ENCODE results near the gene CRMP1. TPM values are rescaled to one million over a fixed set of nuclear protein-coding genes. Genes with fewer than 3 reads are reported as not detected.

The CRMP1 gene
- total RNA-seq, 1 experiment from 2014 or later, result 134 TPM

DNA sequence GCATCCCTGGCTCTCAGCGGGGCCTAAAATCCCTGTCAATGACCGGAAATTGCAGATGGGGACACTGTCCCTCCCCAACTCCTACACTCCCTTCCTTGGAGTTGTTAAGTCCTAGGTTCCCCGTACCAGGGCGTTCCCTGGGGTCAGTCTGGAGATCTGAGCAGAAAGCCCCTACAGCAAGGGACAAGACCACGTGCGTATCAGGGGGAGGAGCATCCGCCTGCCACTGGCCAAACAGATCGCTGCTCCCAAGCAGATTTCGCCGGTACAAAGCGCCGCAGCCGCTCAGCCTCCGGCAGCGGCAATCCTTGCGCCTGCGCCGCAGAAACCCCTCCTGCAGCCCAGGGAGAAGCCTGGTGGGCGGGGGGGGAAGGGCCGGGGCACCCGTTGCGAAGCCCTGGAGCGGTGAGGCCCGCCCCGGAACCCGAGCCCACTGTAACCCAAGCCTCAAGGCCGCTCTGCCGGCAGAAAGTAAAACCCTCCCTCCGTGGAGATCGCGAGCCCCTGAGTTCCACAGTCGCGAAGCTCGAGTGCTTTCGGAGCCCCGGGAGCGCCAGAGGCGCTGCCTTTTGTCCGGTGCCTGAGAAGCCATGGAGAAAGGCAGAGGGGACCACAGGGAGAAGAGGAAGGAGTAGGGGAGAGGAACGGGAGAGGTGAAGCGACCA, 2.7 kb downstream of the CRMP1 start (continued):
- TF ChIP-seq CTCF (IDR thresholded peaks at IDR 0.05) (no peak), SMAD4 (CRISPR knock-in tag; IDR thresholded peaks at IDR 0.05) (no peak), PRDM15 (CRISPR knock-in tag; IDR thresholded peaks at IDR 0.05) (peak; percentile 6; the same call in 1 of the 2 replicates), HMGXB4 (CRISPR knock-in tag; IDR thresholded peaks at IDR 0.05) (peak; percentile 32; the same call in 1 of the 2 replicates), MYBL2 (CRISPR knock-in tag; IDR thresholded peaks at IDR 0.05) (0 out of 2 replicates have a peak, but pooled peaks have one; percentile 18), ZNF416 (CRISPR knock-in tag; IDR thresholded peaks at IDR 0.05) (no peak), ZNF423 (CRISPR knock-in tag; IDR thresholded peaks at IDR 0.05) (peak; percentile 81), TP53 (CRISPR knock-in tag; IDR thresholded peaks at IDR 0.05) (no peak), NR1H2 (CRISPR knock-in tag; IDR thresholded peaks at IDR 0.05) (no peak), NR2C2 (CRISPR knock-in tag; IDR thresholded peaks at IDR 0.05) (no peak), E2F1 (CRISPR knock-in tag; IDR thresholded peaks at IDR 0.05) (no peak), ATF6 (CRISPR knock-in tag; IDR thresholded peaks at IDR 0.05) (no peak), ETV6 (CRISPR knock-in tag; IDR thresholded peaks at IDR 0.05) (0 out of 2 replicates have a peak, but pooled peaks have one; percentile 63), TCF7 (CRISPR knock-in tag; IDR thresholded peaks at IDR 0.05; ENCODE audit: low read depth) (no peak), AFF4 (CRISPR knock-in tag; IDR thresholded peaks at IDR 0.05; ENCODE audit: borderline replicate concordance) (no peak), ZNF671 (CRISPR knock-in tag; IDR thresholded peaks at IDR 0.05) (no peak), MAX (CRISPR knock-in tag; IDR thresholded peaks at IDR 0.05) (peak; percentile 86), ZNF263 (CRISPR knock-in tag; IDR thresholded peaks at IDR 0.05; ENCODE audit: low read depth) (no peak), TEAD1 (CRISPR knock-in tag; IDR thresholded peaks at IDR 0.05) (peak; percentile 70; the same call in 1 of the 2 replicates), IRF2 (CRISPR knock-in tag; IDR thresholded peaks at IDR 0.05; ENCODE audit: borderline replicate concordance, low read depth) (no peak)
- TF ChIP-seq, protein P1, sequence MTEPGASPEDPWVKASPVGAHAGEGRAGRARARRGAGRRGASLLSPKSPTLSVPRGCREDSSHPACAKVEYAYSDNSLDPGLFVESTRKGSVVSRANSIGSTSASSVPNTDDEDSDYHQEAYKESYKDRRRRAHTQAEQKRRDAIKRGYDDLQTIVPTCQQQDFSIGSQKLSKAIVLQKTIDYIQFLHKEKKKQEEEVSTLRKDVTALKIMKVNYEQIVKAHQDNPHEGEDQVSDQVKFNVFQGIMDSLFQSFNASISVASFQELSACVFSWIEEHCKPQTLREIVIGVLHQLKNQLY (CRISPR knock-in tag; IDR thresholded peaks at IDR 0.05), result no peak

Measured in WTC11 (cell line).